ENCODE results near the gene SSR4.

- TF ChIP-seq POLR2A (IDR thresholded peaks at IDR 0.05; ENCODE audit: low read depth), result no peak
- TF ChIP-seq CTCF (IDR thresholded peaks at IDR 0.05), result no peak
- no peak for TF ChIP-seq POLR2AphosphoS5 (IDR thresholded peaks at IDR 0.05)
Measured at GRCh38 chrX:153773741-153774575, 20.5 kb upstream of the SSR4 start.
